HCT116 (cell line): Measurements from ENCODE around the gene ADGRL3. TPM values are rescaled to one million over a fixed set of nuclear protein-coding genes. Genes with fewer than 3 reads are reported as not detected.

Experiments used
- ATAC-seq: fragments of 200-7000 bp; cut with Tn5 transposase; 2 replicates; pipeline ENCODE4 v1.9.1; 2020; ENCODE audit warnings: mild to moderate bottlenecking, moderate library complexity
- BruUV-seq: library from RNA; stranded (reverse); fragments of 400-500 nt; replicated peaks from 2 replicates; lab custom pipeline; 2021; lab: Mats Ljungman, UMichigan
- CTCF ChIA-PET: fragments of 300-600 bp; sonication (Branson Sonifier 250); formaldehyde crosslinking; loops from one replicate; lab custom pipeline; 2021; ENCODE audit warnings: antibody characterized with exemption; lab: Charles Lee
- POLR2A ChIA-PET: fragments of 300-600, 350-600 bp; sonication (Branson Sonifier 250); formaldehyde crosslinking; loops from one replicate; lab custom pipeline; 2021; ENCODE audit warnings: antibody characterized with exemption; lab: Charles Lee
- RAD21 ChIA-PET, 2 experiments: fragments of 300-600 bp; sonication (Branson Sonifier 250); formaldehyde crosslinking; loops; one replicate each; lab custom pipeline; 2023; ENCODE audit warnings: low total read pairs in 2 of 2; ENCODE audit not compliant: uncharacterized antibody in 2 of 2, unreplicated experiment in 2 of 2, low non-redundant PET in 1 of 2; lab: Charles Lee
- DNase-seq: peaks from one replicate; pipeline ENCODE4 v3.0.0-alpha.2; 2010; ENCODE audit warnings: low read depth, low spot score
- H2AFZ ChIP-seq: fragments of 200-600 bp; shearing (Covaris generic), sonication (generic); 2 replicates; pipeline ENCODE4 v1.6.1; 2017; ENCODE audit warnings: low read depth, mixed run types, mixed read lengths, antibody characterized with exemption, low read length; ENCODE audit not compliant: poor library complexity, severe bottlenecking
- H3K27ac ChIP-seq: 2 replicates; pipeline ENCODE4 v1.5.1; 2012; ENCODE audit warnings: low read depth, low read length
- H3K27me3 ChIP-seq: fragments of 200-600 bp; sonication (generic); 2 replicates; pipeline ENCODE4 v1.6.1; 2016; ENCODE audit warnings: mixed run types, low read length, mixed read lengths; ENCODE audit not compliant: insufficient read depth
- H3K36me3 ChIP-seq, 2 experiments: fragments of 200-500 bp in 1 of 2; fragments of 200-600 bp in 1 of 2; sonication (Bioruptor generic) in 1 of 2; sonication (generic) in 1 of 2; 2 replicates each; pipeline versions ENCODE4 v1.5.1 to v1.6.1; 2014 to 2016; ENCODE audit warnings: low read length in 2 of 2, inconsistent platforms in 1 of 2, mixed read lengths in 1 of 2, mixed run types in 1 of 2; ENCODE audit not compliant: insufficient read depth in 2 of 2, control insufficient read depth in 1 of 2
- H3K4me1 ChIP-seq, 2 experiments: fragments of 200-600 bp in 1 of 2; sonication (generic) in 1 of 2; 2 replicates each; pipeline versions ENCODE4 v1.5.1 to v1.6.1; 2012 to 2017; ENCODE audit warnings: low read length in 2 of 2, inconsistent platforms in 1 of 2, mild to moderate bottlenecking in 1 of 2, mixed read lengths in 1 of 2, mixed run types in 1 of 2, moderate library complexity in 1 of 2; ENCODE audit not compliant: insufficient read depth in 2 of 2, control insufficient read depth in 1 of 2
- H3K4me2 ChIP-seq: fragments of 200-600 bp; sonication (generic); 2 replicates; pipeline ENCODE4 v1.6.1; 2017; ENCODE audit warnings: mixed run types, low read length, mixed read lengths
- H3K4me3 ChIP-seq, 2 experiments: fragments of 200-600 bp in 1 of 2; sonication (generic) in 1 of 2; replicated peaks in 1 of 2; 2 replicates each; pipeline ENCODE4 v1.5.1; 2011 to 2016; ENCODE audit warnings: low read length in 2 of 2, control low read depth in 1 of 2, low read depth in 1 of 2, mild to moderate bottlenecking in 1 of 2, mixed read lengths in 1 of 2, mixed run types in 1 of 2
- H3K79me2 ChIP-seq: fragments of 200-600 bp; sonication (generic); 2 replicates; pipeline ENCODE4 v1.6.1; 2017; ENCODE audit warnings: mild to moderate bottlenecking, mixed run types, low read length, moderate library complexity, mixed read lengths; ENCODE audit not compliant: insufficient read depth
- H3K9ac ChIP-seq: fragments of 200-600 bp; sonication (generic); 2 replicates; pipeline ENCODE4 v1.6.1; 2016; ENCODE audit warnings: low read length, mixed read lengths
- H3K9me2 ChIP-seq: fragments of 200-600 bp; sonication (generic), shearing (Covaris generic); 2 replicates; pipeline ENCODE4 v1.6.1; 2017; ENCODE audit warnings: mixed run types, mild to moderate bottlenecking, moderate library complexity; ENCODE audit not compliant: insufficient read depth
- H3K9me3 ChIP-seq, 2 experiments: fragments of 200-500 bp in 1 of 2; fragments of 200-600 bp in 1 of 2; sonication (Bioruptor generic) in 1 of 2; sonication (generic) in 1 of 2; 2 replicates each; pipeline ENCODE4 v1.6.1; 2014 to 2017; ENCODE audit warnings: low read length in 2 of 2, mixed read lengths in 2 of 2, inconsistent platforms in 1 of 2, low read depth in 1 of 2, mild to moderate bottlenecking in 1 of 2, mixed run types in 1 of 2, moderate library complexity in 1 of 2; ENCODE audit not compliant: control insufficient read depth in 1 of 2, insufficient read depth in 1 of 2
- H4K20me1 ChIP-seq: fragments of 200-600 bp; sonication (generic), shearing (Covaris generic); 2 replicates; pipeline ENCODE4 v1.6.1; 2017; ENCODE audit warnings: mixed run types, mild to moderate bottlenecking, moderate library complexity; ENCODE audit not compliant: insufficient read depth
- CEBPB ChIP-seq: IDR thresholded peaks from 2 replicates; pipeline ENCODE4 v1.6.1; 2012; ENCODE audit warnings: low read depth
- EZH2 ChIP-seq: fragments of 200-600 bp; sonication (generic); IDR thresholded peaks from 2 replicates; pipeline ENCODE4 v1.6.1; 2017; ENCODE audit warnings: antibody characterized with exemption, mixed run types
- FOSL1 ChIP-seq: IDR thresholded peaks from 2 replicates; pipeline ENCODE4 v1.6.1; 2012; ENCODE audit warnings: low read depth
- JUND ChIP-seq: IDR thresholded peaks from 2 replicates; pipeline ENCODE4 v1.6.1; 2012
- POLR2A ChIP-seq: IDR thresholded peaks from 2 replicates; pipeline ENCODE4 v1.7.0; 2011; ENCODE audit warnings: borderline replicate concordance; ENCODE audit not compliant: insufficient read depth, insufficient read length; ENCODE audit errors: extremely low read depth
- POLR2AphosphoS5 ChIP-seq: IDR thresholded peaks from 2 replicates; pipeline ENCODE4 v1.6.1; 2011; ENCODE audit warnings: mild to moderate bottlenecking, low read depth, low read length, moderate library complexity
- TCF7L2 ChIP-seq: IDR thresholded peaks from 2 replicates; pipeline ENCODE4 v1.7.0; 2011; ENCODE audit warnings: borderline replicate concordance, inconsistent platforms; ENCODE audit not compliant: insufficient read depth, insufficient read length; ENCODE audit errors: extremely low read depth
- YY1 ChIP-seq: IDR thresholded peaks from 2 replicates; pipeline ENCODE4 v1.6.1; 2011; ENCODE audit warnings: low read length, low read depth, moderate library complexity, mild to moderate bottlenecking; ENCODE audit not compliant: insufficient replicate concordance; ENCODE audit errors: extremely low read depth
- ZNF274 ChIP-seq: fragments of 200-500 bp; sonication (Bioruptor generic); IDR thresholded peaks from 2 replicates; pipeline ENCODE4 v1.6.1; 2014; ENCODE audit warnings: mild to moderate bottlenecking, low read depth, low read length, inconsistent platforms
- intact Hi-C: fragments of 100-400 bp; cut with micrococcal nuclease; formaldehyde crosslinking; loops from 2 replicates; pipeline ENCODE4 v1.10.0; 2022
- total RNA-seq: library from RNA; stranded (reverse); gene quantifications from one replicate; pipeline ENCODE4 v1.2.1, GENCODE V29; 2021; ENCODE audit not compliant: unreplicated experiment
- TF ChIP-seq, protein P1 (sequence below): IDR thresholded peaks from 2 replicates; pipeline ENCODE4 v1.6.1; 2012
- TF ChIP-seq, protein P2 (sequence below): IDR thresholded peaks from 2 replicates; pipeline ENCODE4 v1.6.1; 2012; ENCODE audit warnings: low read depth
- TF ChIP-seq, protein P3 (sequence below), 3 experiments: fragments of 200-600 bp in 1 of 3; sonication (generic) in 1 of 3; IDR thresholded peaks in 2 of 3; conservative IDR thresholded peaks in 1 of 3; 2 replicates each; pipeline ENCODE4 v1.5.1; 2012 to 2017; ENCODE audit warnings: low read depth in 2 of 3, low read length in 2 of 3, antibody characterized with exemption in 1 of 3, borderline replicate concordance in 1 of 3, control low read depth in 1 of 3, mild to moderate bottlenecking in 1 of 3, mixed read lengths in 1 of 3, mixed run types in 1 of 3, moderate library complexity in 1 of 3; ENCODE audit not compliant: insufficient read depth in 1 of 3

Gene ADGRL3
- total RNA-seq, 1 experiment from 2014 or later, result not detected

DNA sequence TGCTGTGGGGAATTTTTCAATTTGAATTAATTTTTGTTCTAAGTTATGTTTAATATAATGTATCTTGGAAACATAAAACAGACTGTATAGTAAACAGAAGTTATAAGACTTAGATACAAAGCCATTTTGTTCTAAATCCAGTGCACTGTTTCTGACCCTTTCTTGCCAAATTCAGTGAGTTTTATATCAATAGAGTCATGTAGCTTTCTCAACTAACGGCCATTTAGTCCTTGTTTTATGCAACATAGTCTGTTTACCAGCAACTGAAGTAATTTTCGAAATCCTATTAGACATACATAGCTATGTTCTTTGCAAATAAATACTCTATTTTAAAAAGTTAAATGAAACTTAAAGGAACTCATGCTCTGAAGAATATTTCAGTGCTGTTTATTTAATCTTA, 242.8 kb downstream of the ADGRL3 start:
- Histone ChIP-seq H3K9ac (no peak overlapping the region), H3K9me3 (peaks cover 0 to 5% of the 10 kb centered on the region in 2 experiments; a peak in 2 of 4 replicates), H3K4me2 (no peak overlapping the region), H3K79me2 (no peaks in the 10 kb centered on the region), H3K27me3 (no peaks in the 10 kb centered on the region), H3K36me3 (no peaks in the 10 kb centered on the region; a peak in 1 of 4 replicates), H3K4me3 (no peak overlapping the region), H3K27ac (no peak overlapping the region), H4K20me1 (no peaks in the 10 kb centered on the region), H3K9me2 (no peaks in the 10 kb centered on the region), H3K4me1 (no peaks in the 10 kb centered on the region), H2AFZ (no peak overlapping the region)
- DNase-seq, result no peak
- ChIA-PET RAD21 (no interaction called here), POLR2A (no interaction called here), CTCF (no interaction called here)
- intact Hi-C loops, result no loop called here
- BruUV-seq, result no TSS peak
- TF ChIP-seq TCF7L2 (no peak), CEBPB (no peak), POLR2AphosphoS5 (no peak), EZH2 (no peak), POLR2A (no peak), ZNF274 (no peak), JUND (no peak)
- no peak for ATAC-seq

DNA sequence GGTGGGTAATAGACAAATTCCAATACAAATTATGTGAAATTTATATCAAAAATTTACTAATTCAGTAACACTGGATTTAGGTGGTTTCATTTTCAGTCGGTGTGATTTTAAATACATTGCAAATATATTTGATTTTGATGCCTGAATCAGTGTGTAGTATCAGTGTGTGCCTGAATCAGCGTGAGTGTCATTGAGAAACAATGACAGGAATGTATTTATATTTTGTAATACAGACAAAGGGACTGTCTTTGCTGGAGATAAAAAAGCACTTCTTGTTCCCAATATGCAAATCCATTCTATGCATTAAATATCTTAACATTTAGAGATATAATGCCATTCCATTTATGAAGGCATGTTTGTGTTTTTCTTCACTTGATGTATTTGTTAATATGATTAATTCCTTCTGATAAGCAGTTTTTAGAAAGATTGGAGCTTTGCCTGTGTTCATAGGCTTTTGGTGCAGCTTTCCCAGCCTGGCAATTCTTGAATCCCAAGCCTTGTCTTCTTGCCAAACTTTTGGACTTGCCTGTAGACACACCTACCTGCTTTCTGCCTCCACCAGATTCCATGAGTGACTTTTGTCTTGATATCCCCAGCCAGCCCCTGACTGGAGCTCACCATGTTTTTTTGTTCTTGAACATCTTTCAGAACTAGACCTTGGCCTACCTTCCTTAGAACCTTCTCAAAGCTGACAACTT, 243.8 kb downstream of the ADGRL3 start:
- Histone ChIP-seq H3K9me2 (no peaks in the 10 kb centered on the region), H3K27ac (no peak overlapping the region), H3K4me3 (no peak overlapping the region), H3K79me2 (no peaks in the 10 kb centered on the region), H3K27me3 (no peaks in the 10 kb centered on the region), H3K4me2 (no peak overlapping the region), H4K20me1 (no peaks in the 10 kb centered on the region), H3K36me3 (no peaks in the 10 kb centered on the region; a peak in 1 of 4 replicates), H2AFZ (no peak overlapping the region), H3K9me3 (peaks cover 0 to 5% of the 10 kb centered on the region in 2 experiments; a peak in 2 of 4 replicates), H3K9ac (no peak overlapping the region), H3K4me1 (no peaks in the 10 kb centered on the region)
- ATAC-seq (no peak), DNase-seq (no peak)
- ChIA-PET CTCF (no interaction called here), RAD21 (no interaction called here), POLR2A (no interaction called here)
- BruUV-seq, result no TSS peak
- intact Hi-C loops, result no loop called here
- TF ChIP-seq, protein P1, sequence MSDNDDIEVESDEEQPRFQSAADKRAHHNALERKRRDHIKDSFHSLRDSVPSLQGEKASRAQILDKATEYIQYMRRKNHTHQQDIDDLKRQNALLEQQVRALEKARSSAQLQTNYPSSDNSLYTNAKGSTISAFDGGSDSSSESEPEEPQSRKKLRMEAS, result no peak
- no peak for TF ChIP-seq EZH2
- no peak for TF ChIP-seq FOSL1
- TF ChIP-seq, protein P2, sequence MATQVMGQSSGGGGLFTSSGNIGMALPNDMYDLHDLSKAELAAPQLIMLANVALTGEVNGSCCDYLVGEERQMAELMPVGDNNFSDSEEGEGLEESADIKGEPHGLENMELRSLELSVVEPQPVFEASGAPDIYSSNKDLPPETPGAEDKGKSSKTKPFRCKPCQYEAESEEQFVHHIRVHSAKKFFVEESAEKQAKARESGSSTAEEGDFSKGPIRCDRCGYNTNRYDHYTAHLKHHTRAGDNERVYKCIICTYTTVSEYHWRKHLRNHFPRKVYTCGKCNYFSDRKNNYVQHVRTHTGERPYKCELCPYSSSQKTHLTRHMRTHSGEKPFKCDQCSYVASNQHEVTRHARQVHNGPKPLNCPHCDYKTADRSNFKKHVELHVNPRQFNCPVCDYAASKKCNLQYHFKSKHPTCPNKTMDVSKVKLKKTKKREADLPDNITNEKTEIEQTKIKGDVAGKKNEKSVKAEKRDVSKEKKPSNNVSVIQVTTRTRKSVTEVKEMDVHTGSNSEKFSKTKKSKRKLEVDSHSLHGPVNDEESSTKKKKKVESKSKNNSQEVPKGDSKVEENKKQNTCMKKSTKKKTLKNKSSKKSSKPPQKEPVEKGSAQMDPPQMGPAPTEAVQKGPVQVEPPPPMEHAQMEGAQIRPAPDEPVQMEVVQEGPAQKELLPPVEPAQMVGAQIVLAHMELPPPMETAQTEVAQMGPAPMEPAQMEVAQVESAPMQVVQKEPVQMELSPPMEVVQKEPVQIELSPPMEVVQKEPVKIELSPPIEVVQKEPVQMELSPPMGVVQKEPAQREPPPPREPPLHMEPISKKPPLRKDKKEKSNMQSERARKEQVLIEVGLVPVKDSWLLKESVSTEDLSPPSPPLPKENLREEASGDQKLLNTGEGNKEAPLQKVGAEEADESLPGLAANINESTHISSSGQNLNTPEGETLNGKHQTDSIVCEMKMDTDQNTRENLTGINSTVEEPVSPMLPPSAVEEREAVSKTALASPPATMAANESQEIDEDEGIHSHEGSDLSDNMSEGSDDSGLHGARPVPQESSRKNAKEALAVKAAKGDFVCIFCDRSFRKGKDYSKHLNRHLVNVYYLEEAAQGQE, result no peak
- TF ChIP-seq ZNF274, result no peak
- TF ChIP-seq, protein P3, sequence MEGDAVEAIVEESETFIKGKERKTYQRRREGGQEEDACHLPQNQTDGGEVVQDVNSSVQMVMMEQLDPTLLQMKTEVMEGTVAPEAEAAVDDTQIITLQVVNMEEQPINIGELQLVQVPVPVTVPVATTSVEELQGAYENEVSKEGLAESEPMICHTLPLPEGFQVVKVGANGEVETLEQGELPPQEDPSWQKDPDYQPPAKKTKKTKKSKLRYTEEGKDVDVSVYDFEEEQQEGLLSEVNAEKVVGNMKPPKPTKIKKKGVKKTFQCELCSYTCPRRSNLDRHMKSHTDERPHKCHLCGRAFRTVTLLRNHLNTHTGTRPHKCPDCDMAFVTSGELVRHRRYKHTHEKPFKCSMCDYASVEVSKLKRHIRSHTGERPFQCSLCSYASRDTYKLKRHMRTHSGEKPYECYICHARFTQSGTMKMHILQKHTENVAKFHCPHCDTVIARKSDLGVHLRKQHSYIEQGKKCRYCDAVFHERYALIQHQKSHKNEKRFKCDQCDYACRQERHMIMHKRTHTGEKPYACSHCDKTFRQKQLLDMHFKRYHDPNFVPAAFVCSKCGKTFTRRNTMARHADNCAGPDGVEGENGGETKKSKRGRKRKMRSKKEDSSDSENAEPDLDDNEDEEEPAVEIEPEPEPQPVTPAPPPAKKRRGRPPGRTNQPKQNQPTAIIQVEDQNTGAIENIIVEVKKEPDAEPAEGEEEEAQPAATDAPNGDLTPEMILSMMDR (IDR thresholded peaks at IDR 0.05 in 2 of 3, conservative IDR thresholded peaks at IDR 0.05 in 1 of 3; ENCODE audit: borderline replicate concordance in 1 of 3, insufficient read depth in 1 of 3, low read depth in 2 of 3, low read length in 2 of 3), result no peak
- TF ChIP-seq JUND, result no peak
- TF ChIP-seq YY1, result no peak
